H1 (cell line): Measurements from ENCODE around the gene OAT.

Experiments
- CTCF ChIP-seq, 3 experiments: IDR thresholded peaks; 1 replicate in 2 of 3; 2 replicates in 1 of 3; pipeline versions ENCODE4 v1.5.1 to v1.6.1; 2011; ENCODE audit warnings: low read length in 3 of 3, mild to moderate bottlenecking in 3 of 3, inconsistent platforms in 2 of 3, low read depth in 1 of 3, moderate library complexity in 1 of 3; ENCODE audit not compliant: insufficient read depth in 1 of 3; ENCODE audit errors: control extremely low read depth in 1 of 3
- EZH2 ChIP-seq: fragments of 200-600 bp; sonication (generic); IDR thresholded peaks from 2 replicates; pipeline ENCODE4 v1.7.1; 2012; ENCODE audit warnings: low read depth, mild to moderate bottlenecking, moderate library complexity, low read length, inconsistent platforms; ENCODE audit not compliant: severe bottlenecking
- POLR2AphosphoS5 ChIP-seq: IDR thresholded peaks from 2 replicates; pipeline ENCODE4 v1.6.1; 2011; ENCODE audit warnings: low read depth, low read length
- RNF2 ChIP-seq: fragments of 200-900, 300-1000 bp; sonication (generic); IDR thresholded peaks from 2 replicates; pipeline ENCODE4 v1.7.1; 2016; ENCODE audit warnings: borderline replicate concordance, low read depth, mild to moderate bottlenecking, antibody characterized with exemption, low read length; ENCODE audit not compliant: poor library complexity, severe bottlenecking; ENCODE audit errors: missing control alignments
- RXRA ChIP-seq: IDR thresholded peaks from 2 replicates; pipeline ENCODE4 v1.6.1; 2011; ENCODE audit warnings: low read depth, mild to moderate bottlenecking, low read length, moderate library complexity; ENCODE audit not compliant: insufficient read depth
- SUZ12 ChIP-seq: fragments of 200-600 bp; sonication (generic); IDR thresholded peaks from 2 replicates; pipeline ENCODE4 v1.6.1; 2012; ENCODE audit warnings: mild to moderate bottlenecking, inconsistent platforms, low read length, moderate library complexity, mixed read lengths
- TAF1 ChIP-seq: IDR thresholded peaks from 2 replicates; pipeline ENCODE4 v1.6.1; 2011; ENCODE audit warnings: mild to moderate bottlenecking, low read depth, low read length
- TCF12 ChIP-seq: IDR thresholded peaks from 2 replicates; pipeline ENCODE4 v1.6.1; 2011; ENCODE audit warnings: low read depth, mild to moderate bottlenecking, low read length
- USF2 ChIP-seq: IDR thresholded peaks from 2 replicates; pipeline ENCODE4 v1.6.1; 2011; ENCODE audit warnings: low read length, improper control_type of control experiment

GRCh38 chr10:124375691-124376090, 43.0 kb downstream of the OAT start:
- TF ChIP-seq CTCF (IDR thresholded peaks at IDR 0.05; ENCODE audit: control extremely low read depth in 1 of 3, insufficient read depth in 1 of 3, low read depth in 1 of 3, low read length in 3 of 3) (no peak), EZH2 (no peak), POLR2AphosphoS5 (no peak), TAF1 (no peak), SUZ12 (no peak), RNF2 (no peak), RXRA (no peak), TCF12 (no peak), USF2 (no peak)
